Stimulated activated CD4-positive, alpha-beta T cell treated with anti-CD3 and anti-CD28 coated beads, TNF-alpha, amount 100 ng/mL, for 1 hour (primary cell): ENCODE measurements around the gene MLPH.

Experiments
- DNase-seq, 3 donors: peaks; one replicate each; pipeline ENCODE4 v3.0.0-alpha.2; 2020; ENCODE audit warnings: low read depth in 3 of 3, low spot score in 1 of 3

MLPH gene

DNA sequence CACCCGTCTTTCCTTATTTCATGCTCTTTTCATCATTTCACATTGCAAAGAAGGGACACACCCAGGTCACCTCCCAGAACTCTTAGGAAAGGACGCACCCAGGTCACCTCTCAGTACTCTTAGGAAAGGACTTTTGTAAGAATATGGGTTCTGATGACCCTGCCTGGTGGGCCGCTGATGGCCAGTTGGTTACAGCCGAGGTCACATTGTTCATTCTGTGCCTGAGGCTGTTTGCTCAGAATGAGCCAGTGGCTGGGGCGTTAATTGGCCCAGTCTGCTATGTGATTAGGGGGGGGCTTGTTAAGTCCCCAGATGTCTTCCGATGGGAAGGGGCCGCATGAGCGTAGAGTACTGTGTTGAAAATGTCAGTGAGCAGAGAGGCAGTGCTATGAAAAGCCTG is 9.4 kb downstream of the MLPH start:
- DNase-seq, result no peak

DNA sequence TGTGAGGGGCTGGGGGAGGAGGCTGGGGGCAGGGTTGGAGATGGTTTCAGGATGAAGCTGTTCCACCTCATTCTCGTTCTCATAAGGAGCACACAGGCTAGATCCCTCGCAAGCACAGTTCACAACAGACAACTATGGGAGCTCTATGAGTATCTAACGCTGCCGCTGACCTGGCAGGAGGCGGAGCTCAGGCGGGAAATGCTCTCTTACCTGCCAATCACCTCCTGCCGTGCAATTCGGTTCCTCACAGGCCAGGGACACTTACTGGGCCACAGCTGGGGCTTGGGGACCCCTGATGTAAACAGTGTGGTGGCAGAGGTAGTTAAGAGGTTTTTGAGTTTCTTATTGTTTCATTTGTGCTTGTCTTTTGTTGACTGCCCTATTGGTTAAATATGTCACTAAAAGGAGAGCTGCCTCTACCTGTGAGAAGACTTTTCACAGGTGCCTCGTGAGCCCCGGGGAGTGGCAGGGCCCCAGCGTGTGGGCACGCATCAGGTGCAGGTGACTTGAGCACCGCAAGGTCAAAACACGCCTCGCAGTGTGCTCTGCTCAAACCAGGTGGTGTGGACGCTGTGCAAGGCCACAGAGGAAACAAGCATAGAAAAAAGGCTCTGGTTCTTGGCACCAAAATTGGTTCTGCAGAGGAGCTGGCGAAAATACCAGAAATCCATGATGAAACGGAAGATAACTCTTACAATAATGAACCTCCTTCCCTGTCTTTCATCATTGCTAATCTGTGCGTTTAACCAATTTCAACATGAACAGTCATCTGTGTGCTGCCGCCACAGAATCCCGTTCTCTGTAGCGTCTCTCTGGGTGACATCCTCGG is 10.2 kb downstream of the MLPH start:
- no peak for DNase-seq

DNA sequence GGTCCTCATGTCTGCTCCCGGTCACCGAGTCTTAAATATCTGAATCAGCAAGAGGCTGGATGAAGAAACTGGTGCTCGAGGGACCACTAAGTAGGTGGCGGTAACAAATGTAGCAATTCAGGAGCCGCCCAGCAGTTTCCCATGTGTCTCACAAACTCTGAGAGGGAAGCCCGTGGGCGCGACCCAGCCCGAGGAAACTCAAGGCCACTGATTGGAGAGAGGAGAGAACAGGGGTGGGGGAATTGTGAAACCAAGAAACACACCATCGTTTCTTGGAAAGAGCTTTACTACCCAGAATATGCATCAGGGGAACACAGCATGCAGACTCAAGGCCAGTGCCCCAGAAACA is 10.8 kb downstream of the MLPH start:
- DNase-seq, result no peak

DNA sequence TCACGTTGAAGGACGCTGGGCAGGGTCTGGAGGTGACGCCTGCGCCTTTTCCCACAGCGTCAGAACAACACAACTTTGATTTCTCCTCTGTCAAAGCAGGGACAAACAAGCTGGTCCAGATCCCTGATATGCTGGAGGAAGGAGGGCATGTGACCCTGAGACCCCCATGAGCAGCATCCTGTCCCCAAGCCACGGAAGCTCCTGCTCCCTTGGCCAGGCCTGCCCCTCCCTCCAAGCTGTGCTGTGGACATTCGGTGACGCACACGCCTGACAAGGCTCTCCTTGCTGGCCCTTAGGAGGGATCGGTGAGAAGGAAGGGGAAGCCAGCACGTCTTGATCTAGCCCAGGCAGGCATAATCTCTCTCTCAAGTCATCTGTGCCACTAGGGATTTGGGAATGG is 11.3 kb downstream of the MLPH start:
- DNase-seq, result no peak

DNA sequence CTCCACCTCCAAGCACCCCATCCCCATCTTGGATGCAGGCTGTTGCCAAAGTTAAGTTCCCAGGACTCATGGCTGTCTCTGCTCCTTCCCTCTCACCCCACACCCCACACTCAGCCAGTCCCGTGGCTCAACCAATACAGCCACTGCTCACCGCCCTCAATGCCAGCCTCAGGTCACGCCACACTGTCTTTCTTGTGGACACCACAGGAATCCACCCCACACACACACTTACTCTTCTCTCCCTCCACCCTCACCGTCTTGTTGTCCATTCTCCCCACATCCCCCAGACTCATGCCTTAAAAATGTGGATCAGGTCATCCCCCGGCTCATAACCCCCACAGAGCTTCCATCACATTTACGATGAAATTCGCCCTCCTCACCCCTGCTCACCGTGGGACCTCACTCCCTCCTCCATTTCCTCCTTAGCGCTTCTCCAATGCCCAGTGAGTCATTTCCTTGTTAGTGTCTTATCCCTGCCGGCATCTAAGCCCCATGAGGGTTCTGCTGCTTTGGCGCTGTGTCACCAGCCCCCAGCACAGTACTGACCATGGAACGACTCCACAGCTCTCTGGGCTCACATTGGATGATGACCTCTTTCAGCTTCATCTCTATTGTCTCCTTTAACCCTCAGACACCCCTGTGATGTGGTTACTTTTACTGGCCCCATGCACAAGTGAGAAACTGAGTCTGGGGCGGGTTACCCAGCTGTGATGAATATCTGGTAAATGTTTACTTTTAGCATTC is 13.8 kb downstream of the MLPH start:
- no peak for DNase-seq

DNA sequence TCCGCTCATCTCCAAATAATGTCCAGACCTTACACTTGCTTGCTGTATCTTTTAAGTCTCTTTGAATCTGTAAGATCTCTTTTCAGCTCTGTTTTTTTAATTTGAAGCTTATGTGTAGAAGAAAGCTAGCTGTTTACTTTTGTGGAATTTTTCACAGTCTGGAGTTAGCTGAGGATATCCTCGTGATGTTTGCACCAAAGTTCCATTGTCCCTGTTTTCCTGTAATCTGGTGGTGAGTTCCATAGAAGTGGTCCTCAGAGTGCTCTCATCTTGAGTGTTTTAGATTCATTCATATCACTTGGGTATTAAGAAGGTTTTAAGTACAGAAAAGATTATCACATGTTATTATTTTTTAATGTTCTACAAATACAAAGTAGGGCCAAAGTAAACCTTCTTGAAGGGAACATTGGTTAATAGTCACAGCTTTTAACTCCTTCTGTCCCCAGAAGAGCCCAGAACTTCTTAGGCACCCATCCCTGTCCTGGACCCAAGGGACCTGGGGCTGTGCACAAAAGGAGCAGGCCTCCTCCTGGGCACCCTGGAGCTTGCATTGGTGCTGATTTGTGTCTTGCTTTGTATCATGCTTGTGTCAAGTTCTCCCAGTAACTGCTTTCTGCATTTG is 15.0 kb downstream of the MLPH start:
- DNase-seq, result no peak

DNA sequence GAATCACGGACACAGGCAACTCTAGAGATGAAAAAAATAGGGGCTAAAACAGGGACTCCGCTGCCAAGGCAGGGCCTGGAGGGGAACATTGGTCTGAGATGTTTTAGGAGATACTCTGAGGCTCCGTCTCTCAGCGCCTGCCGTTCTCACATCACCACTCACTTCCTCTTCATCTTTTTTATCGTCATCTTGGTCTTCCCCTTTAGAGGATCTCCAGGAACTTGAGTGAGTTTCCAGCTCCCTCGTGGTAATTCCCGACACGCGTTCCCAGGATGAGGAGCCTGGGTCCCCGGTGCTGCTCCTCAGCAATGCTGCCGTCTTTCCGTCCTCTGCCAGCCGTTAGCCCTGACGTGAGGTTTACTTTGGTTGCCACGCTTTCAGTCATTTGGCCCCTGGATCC is 16.1 kb downstream of the MLPH start:
- no peak for DNase-seq

DNA sequence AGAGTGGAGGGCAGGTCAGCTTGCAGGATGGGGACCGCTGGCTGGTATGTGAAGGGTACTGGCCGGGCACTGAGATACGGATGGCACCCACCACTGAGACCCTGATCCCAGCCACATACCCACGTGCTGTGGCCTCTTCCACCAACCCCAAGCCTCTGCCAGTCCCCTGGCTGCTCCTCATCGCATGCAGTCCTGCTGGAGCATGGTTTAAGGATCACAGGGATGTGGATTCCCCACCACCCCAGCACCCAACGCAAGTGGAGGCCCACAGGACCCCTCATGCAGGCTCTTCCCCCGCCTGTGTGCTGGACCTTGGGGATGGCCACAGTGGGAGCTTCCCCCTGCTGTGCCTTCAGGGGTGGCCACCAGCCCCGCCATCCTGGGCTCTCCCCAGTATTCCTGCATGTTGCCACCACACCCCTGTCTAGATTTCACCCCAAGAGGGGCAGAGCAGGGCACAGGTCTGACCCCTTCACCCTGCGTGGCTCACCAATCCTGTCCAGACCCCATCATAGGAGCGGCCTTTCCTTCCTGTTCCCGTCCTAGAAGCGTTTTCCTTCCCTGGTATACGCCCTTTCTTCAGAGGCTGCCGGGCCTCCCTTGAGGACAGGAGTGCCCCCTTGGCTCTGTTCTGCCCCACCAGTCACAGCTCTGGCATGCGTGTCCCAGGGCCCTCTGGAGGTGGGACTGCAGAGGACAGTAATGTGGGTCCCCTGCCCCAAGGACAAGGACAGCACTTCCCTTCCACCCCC is 18.3 kb downstream of the MLPH start:
- no peak for DNase-seq

DNA sequence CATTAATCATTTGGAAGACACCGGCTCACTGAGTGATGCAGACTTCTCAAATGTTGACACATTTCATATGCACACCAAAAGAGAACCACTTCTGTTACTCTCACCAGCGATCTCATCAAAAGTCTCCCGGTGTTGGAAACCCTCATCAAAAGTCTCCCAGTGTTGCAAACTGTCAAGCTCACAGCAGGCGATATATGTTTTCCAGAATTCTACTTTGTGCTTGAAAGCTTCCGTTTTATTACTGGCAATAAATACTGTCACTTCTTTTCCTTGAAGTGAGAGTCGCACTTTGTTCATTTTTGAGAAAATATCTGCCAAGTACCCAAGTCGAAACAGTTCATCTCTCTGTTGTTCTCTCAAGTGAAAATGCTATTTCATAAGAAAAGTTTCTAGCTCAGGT is 20.5 kb downstream of the MLPH start:
- DNase-seq, result no peak

DNA sequence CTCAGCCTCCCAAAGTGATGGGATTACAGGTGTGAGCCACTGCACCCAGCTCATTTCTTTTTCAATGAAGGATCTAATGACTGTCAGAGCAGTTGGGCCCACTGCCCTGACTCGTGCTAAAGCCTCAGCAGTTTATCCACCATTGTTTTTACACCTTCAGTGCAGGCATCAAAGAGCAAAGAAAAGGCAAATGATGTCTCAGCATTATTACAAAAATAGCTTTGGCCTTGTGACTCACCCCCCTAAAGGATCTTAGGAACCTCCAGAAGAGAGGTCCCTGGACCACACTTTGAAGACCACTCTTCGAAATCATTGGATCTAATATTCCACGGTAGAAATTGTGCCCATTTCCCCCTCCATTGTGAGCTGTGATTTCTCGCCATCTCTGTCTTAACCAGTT is 21.3 kb downstream of the MLPH start:
- no peak for DNase-seq

DNA sequence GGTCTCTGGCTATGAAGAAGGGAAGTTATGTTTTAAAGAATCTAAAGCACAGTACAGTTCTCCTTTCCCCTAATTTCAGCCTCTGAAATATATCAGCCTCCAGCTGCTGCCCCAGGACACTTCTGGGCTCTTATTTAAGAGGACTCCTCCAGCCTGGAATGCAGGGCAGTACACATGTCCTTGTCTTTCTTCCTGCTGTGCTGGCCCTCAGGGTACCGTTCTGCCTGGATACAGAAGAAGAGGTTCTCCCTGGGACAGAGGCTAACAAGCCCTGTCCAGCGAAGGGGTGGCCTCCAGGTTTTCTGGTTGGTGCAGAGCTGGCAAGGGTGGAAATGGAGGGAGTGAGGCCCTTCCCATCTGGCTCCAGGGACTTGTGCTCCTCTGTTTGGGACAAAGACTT is 22.1 kb downstream of the MLPH start:
- DNase-seq, result no peak

DNA sequence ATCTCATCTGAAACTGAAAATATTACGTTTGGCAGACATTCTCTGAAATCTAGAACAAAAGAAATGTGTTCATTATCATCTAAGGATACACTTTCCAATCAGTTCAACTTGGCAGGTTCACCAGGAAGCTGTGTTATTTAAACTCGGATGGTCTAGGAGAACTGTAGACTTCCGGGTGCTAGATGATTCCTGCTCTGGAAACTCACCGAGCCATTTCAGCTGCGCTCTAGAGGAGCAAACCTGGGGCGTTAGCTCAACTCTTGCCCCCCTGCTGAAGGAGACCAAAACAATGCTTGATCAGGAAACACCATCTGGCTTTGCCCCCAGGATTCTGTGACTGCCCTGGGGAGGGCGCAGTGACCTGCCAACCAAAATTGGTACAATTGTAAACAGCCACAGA is 22.9 kb downstream of the MLPH start:
- no peak for DNase-seq

DNA sequence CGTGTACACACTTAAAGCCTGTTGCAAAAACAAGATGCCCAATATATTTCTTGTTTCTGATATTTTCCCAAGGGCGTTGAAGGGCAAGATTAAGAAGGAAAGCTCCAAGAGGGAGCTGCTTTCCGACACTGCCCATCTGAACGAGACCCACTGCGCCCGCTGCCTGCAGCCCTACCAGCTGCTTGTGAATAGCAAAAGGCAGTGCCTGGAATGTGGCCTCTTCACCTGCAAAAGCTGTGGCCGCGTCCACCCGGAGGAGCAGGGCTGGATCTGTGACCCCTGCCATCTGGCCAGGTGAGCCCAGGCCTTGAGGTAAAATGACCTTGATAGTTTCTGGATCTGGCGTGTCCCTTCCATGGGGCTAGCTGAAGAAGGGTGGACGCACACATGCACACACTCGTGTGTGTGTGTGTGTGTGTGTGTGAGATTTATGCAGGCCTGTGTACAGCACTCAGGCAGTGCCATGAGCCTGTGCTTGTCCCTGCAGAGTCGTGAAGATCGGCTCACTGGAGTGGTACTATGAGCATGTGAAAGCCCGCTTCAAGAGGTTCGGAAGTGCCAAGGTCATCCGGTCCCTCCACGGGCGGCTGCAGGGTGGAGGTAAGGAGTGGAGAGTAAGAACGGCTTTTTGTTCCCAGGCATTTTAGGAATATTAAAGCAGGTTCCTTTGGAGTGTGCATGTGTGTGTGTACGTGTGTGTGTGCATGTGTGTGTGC is 23.6 kb downstream of the MLPH start:
- DNase-seq, result no peak

DNA sequence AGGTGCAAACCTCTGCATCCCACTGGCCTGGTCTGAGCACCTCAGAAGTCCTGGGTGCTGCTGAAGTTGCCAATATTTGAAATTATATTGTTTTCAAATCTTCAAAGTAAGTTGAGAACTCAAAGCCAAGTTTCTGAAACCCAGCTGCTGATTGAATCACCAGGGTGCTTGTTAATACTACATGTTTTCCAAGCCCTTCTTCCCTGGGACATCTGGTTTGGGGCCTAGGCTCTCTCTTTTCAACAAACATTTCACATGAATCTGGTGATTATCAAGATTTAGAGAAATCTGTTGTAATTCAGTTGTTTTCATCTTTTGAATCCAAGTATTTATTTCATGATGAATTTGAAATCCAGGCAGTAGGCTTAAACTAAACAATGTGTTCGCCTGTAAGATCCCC is 24.4 kb downstream of the MLPH start:
- no peak for DNase-seq

DNA sequence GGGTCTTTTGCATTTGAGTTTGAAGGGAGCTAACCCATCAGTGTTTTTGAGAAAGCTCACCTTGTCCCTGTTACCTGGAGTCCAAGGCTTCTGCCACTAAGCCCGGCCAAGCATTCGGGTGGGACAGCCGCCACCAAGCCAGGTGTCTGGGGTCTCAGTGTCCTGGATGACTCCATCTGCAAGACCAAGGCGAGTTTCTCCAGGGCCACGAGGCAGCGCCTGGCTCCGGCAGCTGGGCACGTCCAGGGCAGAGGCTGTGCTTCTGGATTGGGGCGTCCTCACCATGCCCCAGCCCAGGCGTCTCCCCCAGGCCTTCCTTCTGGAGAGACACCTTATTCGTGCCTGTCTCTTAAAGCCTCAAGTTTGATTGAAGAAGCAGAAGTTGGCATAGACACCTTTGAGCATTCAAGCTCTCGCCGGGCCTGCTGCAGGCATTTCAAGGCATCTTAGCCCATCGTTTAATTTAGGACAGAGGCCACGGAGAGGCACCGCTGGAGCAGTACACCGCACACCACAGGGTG is 24.9 kb downstream of the MLPH start:
- DNase-seq, result no peak

DNA sequence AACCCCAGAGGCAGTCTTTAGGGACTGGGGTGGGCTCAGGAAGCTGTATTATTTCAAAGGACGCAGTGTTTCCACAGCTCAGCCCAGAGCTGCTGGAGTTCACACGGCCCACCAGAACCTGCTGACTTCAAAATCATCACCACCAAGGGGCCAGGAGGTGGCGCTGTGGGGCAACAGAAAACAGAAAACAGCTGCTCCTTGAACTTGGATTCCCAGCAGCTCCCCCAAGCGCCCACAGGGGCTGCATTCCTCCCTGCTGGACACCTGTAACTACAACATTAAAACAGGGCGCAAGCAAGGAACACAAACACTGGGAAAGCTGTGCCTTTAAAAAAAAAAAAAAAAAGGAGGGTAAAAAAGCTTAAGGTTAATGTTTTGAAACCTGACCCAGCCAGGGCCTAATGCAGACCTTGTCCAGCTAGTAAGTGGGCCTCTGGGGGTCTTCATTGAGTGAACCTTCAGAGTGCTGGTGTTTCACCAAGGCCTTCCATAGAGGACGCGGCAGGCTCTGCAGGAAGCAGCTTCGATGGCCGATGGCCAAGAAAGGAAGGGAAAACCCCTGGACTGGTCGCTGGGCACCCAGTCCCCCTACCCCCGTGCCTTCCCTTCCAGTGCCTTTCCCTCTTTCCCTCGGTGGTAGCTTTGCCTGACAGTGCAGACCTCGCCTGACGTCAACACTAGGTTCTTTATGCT is 25.9 kb downstream of the MLPH start:
- DNase-seq, result peak; percentile 51 to 70 (median 61)

DNA sequence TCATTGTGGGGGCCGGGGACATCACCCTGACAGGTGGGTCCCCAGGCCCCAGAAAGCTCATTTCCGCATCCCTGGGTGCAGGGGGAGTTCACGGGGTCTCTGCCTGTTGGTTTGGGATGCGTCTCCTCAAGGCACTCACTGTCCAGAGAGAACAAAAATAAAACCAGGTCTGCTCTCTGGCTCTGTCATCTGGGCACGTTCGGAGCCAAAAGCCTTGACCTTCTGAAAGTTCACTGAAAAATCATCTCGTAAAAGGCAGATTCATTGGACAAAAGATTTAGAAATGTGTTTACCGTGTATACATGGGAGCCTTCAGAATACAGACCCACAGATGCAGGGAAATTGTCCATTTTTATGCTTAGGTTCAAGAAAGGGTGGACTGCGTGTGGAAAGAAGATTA is 26.6 kb downstream of the MLPH start:
- no peak for DNase-seq

DNA sequence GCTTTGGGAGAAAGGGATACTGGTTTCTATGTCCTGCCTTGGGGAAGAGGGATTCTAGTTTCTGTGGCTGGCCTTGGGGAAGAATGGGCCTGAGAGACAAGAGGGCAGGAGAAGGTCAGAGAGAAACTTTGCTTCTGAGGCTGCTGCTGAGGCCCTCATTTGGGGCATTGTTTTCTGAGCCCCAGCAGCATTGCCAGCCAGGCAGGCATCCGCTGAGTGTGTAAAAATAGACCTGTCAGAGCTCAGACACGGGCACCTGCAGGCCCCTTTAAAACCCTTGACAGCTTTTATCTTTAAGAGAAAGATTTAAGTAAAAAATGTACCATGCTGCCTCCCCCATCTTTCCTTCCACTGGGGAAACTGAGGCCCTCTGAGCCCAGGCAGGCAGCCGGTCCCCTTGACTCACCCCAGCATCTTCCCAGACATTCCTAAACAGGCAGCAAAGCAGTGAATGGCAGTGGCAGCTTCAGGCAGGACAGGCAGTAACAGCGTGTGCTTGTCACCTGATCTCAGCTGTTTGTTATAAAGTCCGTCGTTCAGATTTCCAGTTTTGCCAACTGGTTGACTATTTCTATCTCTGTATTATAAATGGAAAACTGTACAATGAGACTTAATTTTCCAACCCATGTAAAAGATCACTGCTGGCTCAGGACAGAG is 27.6 kb downstream of the MLPH start:
- no peak for DNase-seq

DNA sequence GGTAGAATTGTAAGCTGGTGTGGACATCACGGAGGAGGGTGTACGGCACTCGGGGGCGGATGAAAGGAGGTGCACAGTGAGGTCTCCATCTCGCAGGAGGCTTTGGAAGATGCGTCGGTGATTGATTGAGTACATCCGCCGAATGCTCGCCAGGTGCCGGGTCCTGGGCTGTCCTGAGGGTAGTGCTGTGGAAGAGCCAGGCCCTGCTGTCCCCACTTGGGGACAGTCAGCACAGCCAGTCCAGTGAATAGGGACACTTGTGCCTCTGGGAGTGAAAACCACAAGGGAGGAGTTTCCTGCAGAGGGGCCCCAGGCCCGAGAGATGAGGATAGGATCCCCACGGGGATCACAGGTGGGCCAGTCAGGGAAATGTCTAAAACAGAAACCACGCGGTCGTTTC is 28.1 kb downstream of the MLPH start:
- no peak for DNase-seq
